Endothelial cell of umbilical vein (primary cell): ENCODE results near the gene CHRM2. TPM values are rescaled to one million over a fixed set of nuclear protein-coding genes. Genes with fewer than 3 reads are reported as not detected.

Source experiments
- BruUV-seq: library from RNA; stranded (reverse); fragments of 400-500 nt; replicated peaks from 2 replicates; lab custom pipeline; 2021; lab: Mats Ljungman, UMichigan
- CTCF ChIA-PET: fragments of 300-600, 350-600 bp; sonication (Branson Sonifier 250); formaldehyde crosslinking; loops from one replicate; lab custom pipeline; 2021; ENCODE audit warnings: antibody characterized with exemption, inconsistent platforms; lab: Charles Lee
- POLR2A ChIA-PET: fragments of 300-600, 350-600 bp; sonication (Branson Sonifier 250); formaldehyde crosslinking; loops from one replicate; lab custom pipeline; 2021; ENCODE audit warnings: antibody characterized with exemption, inconsistent platforms; lab: Charles Lee
- DNase-seq: peaks from one replicate; pipeline ENCODE4 v3.0.0-alpha.2; 2011; ENCODE audit warnings: low read depth, low spot score
- FAIRE-seq: peaks from 2 replicates; lab custom pipeline; 2011; peaks lifted over from hg19 to GRCh38; lab: Jason Lieb, UNC
- H2AFZ ChIP-seq: 2 replicates; pipeline ENCODE4 v1.6.0; 2012; ENCODE audit warnings: low read depth, low read length, control low read depth, inconsistent platforms
- H3K27ac ChIP-seq: 2 replicates; pipeline ENCODE4 v1.5.1; 2011; ENCODE audit warnings: low read depth, mild to moderate bottlenecking, control low read depth, low read length, moderate library complexity; ENCODE audit not compliant: insufficient read depth
- H3K27me3 ChIP-seq, 2 experiments: 2 replicates each; pipeline versions ENCODE4 v1.6.0 to v1.6.1; 2011; ENCODE audit warnings: low read length in 2 of 2, mixed read lengths in 1 of 2; ENCODE audit not compliant: control insufficient read depth in 2 of 2, insufficient read depth in 2 of 2
- H3K36me3 ChIP-seq, 2 experiments: 2 replicates in 1 of 2; 3 replicates in 1 of 2; pipeline ENCODE4 v1.5.1; 2011; ENCODE audit warnings: low read length in 2 of 2, mild to moderate bottlenecking in 1 of 2, moderate library complexity in 1 of 2; ENCODE audit not compliant: control insufficient read depth in 2 of 2, insufficient read depth in 2 of 2; ENCODE audit errors: extremely low read depth in 1 of 2
- H3K4me1 ChIP-seq: 3 replicates; pipeline ENCODE4 v1.5.1; 2011; ENCODE audit warnings: mild to moderate bottlenecking, low read length; ENCODE audit not compliant: control insufficient read depth, insufficient read depth; ENCODE audit errors: extremely low read depth
- H3K4me2 ChIP-seq: 2 replicates; pipeline ENCODE4 v1.6.1; 2011; ENCODE audit warnings: low read length, control low read depth, mixed read lengths; ENCODE audit not compliant: insufficient read depth
- H3K4me3 ChIP-seq, 3 experiments: fragments of 200-600 bp in 1 of 3; sonication (generic), shearing (Covaris generic) in 1 of 3; replicated peaks in 1 of 3; 2 replicates each; pipeline ENCODE4 v1.5.1; 2011 to 2016; ENCODE audit warnings: control low read depth in 3 of 3, low read length in 3 of 3, mild to moderate bottlenecking in 2 of 3, inconsistent platforms in 1 of 3, low read depth in 1 of 3, moderate library complexity in 1 of 3; ENCODE audit not compliant: insufficient read depth in 1 of 3
- H3K79me2 ChIP-seq: 2 replicates; pipeline ENCODE4 v1.6.0; 2012; ENCODE audit warnings: low read length, inconsistent platforms; ENCODE audit not compliant: control insufficient read depth, insufficient read depth
- H3K9ac ChIP-seq: replicated peaks from 2 replicates; pipeline ENCODE3; 2011; ENCODE audit warnings: low read length, control low read depth; ENCODE audit not compliant: insufficient read depth; ENCODE audit errors: extremely low read depth
- H3K9me1 ChIP-seq: replicated peaks from 3 replicates; pipeline ENCODE4 v1.6.0; 2011; ENCODE audit warnings: mild to moderate bottlenecking, low read length; ENCODE audit not compliant: control insufficient read depth, insufficient read depth; ENCODE audit errors: extremely low read depth
- H3K9me3 ChIP-seq: replicated peaks from 2 replicates; pipeline ENCODE4 v1.5.1; 2012; ENCODE audit warnings: low read length, inconsistent platforms; ENCODE audit not compliant: control insufficient read depth, insufficient read depth
- H4K20me1 ChIP-seq: replicated peaks from 2 replicates; pipeline ENCODE3; 2011; ENCODE audit warnings: mild to moderate bottlenecking, low read length; ENCODE audit not compliant: control insufficient read depth, insufficient read depth; ENCODE audit errors: extremely low read depth
- EZH2 ChIP-seq: IDR thresholded peaks from 2 replicates; pipeline ENCODE4 v1.6.1; 2012; ENCODE audit warnings: borderline replicate concordance, low read depth, mild to moderate bottlenecking, moderate library complexity, low read length, inconsistent platforms; ENCODE audit not compliant: severe bottlenecking
- GATA2 ChIP-seq: IDR thresholded peaks from 2 replicates; pipeline ENCODE4 v1.7.0; 2011; ENCODE audit warnings: low read depth, mild to moderate bottlenecking, moderate library complexity, mixed read lengths, low read length; ENCODE audit not compliant: insufficient read length, insufficient read depth
- JUN ChIP-seq: IDR thresholded peaks from 2 replicates; pipeline ENCODE4 v1.6.1; 2011; ENCODE audit warnings: borderline replicate concordance, low read depth; ENCODE audit not compliant: insufficient read length, insufficient read depth
- POLR2A ChIP-seq: IDR thresholded peaks from 2 replicates; pipeline ENCODE4 v1.6.1; 2012; ENCODE audit warnings: low read depth, mild to moderate bottlenecking, control low read depth, low read length
- dilution Hi-C: fragments of 300-500 bp; cut with MboI; formaldehyde crosslinking; loops from one replicate; pipeline ENCODE4 v1.15.0; 2019; ENCODE audit warnings: low sequenced_read_pairs; ENCODE audit not compliant: extremely low pct_ligation_motif_present
- intact Hi-C: fragments of 100-400 bp; cut with micrococcal nuclease; formaldehyde crosslinking; loops from one replicate; pipeline ENCODE4 v1.10.0; 2022
- polyA plus RNA-seq, 4 experiments: library from polyadenylated mRNA; depleted of rRNA in 3 of 4; stranded (reverse) in 3 of 4; unstranded in 1 of 4; fragments of >200 nt; gene quantifications; 2 replicates each; pipeline versions ENCODE4 v1.2.1 to v1.2.3, GENCODE V29; 2011 to 2012; ENCODE audit warnings: missing spikeins in 1 of 4
- total RNA-seq: library from RNA; stranded (reverse); gene quantifications from 2 replicates; pipeline ENCODE4 v1.2.3, GENCODE V29; 2021
- TF ChIP-seq, protein P1 (sequence below): IDR thresholded peaks from 2 replicates; pipeline ENCODE4 v1.6.1; 2011; ENCODE audit not compliant: insufficient read depth, insufficient read length
- TF ChIP-seq, protein P2 (sequence below), 2 donors: IDR thresholded peaks; 1 replicate in 1 of 2; 2 replicates in 1 of 2; pipeline ENCODE4 v1.5.1; 2011; ENCODE audit warnings: low read length in 2 of 2, mild to moderate bottlenecking in 2 of 2, moderate library complexity in 2 of 2, control low read depth in 1 of 2, inconsistent platforms in 1 of 2, low read depth in 1 of 2; ENCODE audit not compliant: insufficient read depth in 1 of 2; ENCODE audit errors: extremely low read depth in 1 of 2

The CHRM2 gene
- total and polyA plus RNA-seq, 2 donors (not counting 3 experiments of a cell fraction or from before 2014, with no cell fraction given) = not detected

DNA sequence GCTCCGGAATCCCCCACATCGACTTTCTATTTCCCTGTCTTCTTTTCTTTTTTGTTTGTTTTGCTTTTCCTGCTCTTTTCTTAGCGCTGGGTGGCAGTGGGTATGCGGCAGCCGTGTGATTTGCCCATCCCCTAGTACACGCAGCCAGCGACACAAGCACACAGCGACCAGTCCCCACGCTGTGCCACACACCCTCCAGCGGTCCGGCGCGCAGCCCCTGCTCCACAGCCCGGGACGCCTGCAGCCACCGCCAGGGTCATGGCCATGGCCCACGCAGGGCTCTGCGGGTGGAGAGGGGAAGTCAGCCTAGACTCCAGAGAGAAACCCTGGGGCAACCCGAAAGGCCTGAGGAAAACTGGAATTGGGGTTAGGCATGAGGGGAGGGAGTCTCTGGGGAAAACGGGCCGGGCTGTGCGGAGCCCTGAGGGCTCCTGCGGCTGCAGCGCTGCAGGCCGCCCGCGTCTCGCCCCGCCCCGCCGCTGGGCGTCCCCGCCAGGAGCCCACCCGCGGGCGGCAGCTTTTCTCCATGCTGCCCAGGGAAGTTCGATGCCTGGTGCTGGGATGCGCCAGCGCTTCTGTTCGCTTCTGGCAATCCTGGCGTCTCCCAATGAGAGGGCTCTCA, 2.5 kb downstream of the CHRM2 start:
- H3K9ac ChIP-seq = no peak overlapping the region
- no peaks in the 10 kb centered on the region for H4K20me1 ChIP-seq
- peaks cover 8% of the 10 kb centered on the region for H3K4me1 ChIP-seq
- H3K4me3 ChIP-seq = peak overlapping the region; percentile 21 to 45 (median 30)
- FAIRE-seq = no peak
- H3K79me2 ChIP-seq = no peaks in the 10 kb centered on the region
- no TSS peak for BruUV-seq
- dilution Hi-C loops = no loop called here
- H3K36me3 ChIP-seq = no peaks in the 10 kb centered on the region
- CTCF ChIA-PET = interaction anchor here (0.9 to 2.6 kb wide), 6 partner anchors 9 to 54 kb away, joined by 4 to 8 read pairs (median 5); no protein-coding TSS in a partner anchor
- peak; percentile 74 for TF ChIP-seq EZH2
- no peak for TF ChIP-seq GATA2
- no peak for TF ChIP-seq POLR2A
- TF ChIP-seq, protein P1, sequence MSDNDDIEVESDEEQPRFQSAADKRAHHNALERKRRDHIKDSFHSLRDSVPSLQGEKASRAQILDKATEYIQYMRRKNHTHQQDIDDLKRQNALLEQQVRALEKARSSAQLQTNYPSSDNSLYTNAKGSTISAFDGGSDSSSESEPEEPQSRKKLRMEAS = no peak
- no peak for TF ChIP-seq JUN
- no peak for DNase-seq
- no peak overlapping the region for H3K27ac ChIP-seq
- H2AFZ ChIP-seq = peak overlapping the region; percentile 59
- peaks cover 55 to 68% of the 10 kb centered on the region in 2 experiments for H3K27me3 ChIP-seq
- intact Hi-C loops = loop anchor here (2.0 to 10.0 kb wide), 5 partner anchors 14 to 721 kb away; no protein-coding TSS in a partner anchor
- peak overlapping the region; percentile 74 for H3K4me2 ChIP-seq
- no peaks in the 10 kb centered on the region for H3K9me3 ChIP-seq
- POLR2A ChIA-PET = no interaction called here
- H3K9me1 ChIP-seq = no peaks in the 10 kb centered on the region

DNA sequence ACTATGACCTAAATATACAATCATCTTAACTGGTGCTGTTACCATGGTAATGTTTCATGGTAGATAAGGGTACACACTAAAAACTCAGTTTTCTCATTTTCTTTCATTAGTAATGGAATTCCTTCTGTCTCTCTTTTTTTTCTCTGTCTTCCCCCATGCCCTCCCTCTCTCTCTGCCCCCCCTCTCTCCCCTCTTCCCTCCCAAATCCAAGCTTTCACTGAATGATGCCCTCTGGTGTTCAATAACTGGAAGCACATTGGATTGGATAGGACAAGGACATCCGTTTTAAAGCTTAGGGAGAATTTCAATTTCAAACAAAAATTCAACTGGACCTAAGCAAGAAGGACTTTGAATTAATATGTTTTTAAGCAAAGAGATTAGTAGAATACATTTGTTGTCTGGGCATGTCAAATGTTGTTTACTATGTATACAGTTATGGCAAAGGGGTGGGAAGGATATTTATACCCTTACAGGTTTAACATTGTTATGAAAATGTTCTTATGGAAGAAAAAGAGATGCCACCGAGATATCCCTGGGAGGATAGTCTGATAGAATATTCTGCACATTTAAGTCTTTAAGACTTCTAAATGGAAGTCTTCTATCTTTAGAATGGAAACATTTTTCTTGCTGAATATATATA, 6.1 kb downstream of the CHRM2 start:
- H3K4me1 ChIP-seq = peaks cover 6% of the 10 kb centered on the region
- no peaks in the 10 kb centered on the region for H3K9me3 ChIP-seq
- POLR2A ChIA-PET = no interaction called here
- no peak overlapping the region for H3K9ac ChIP-seq
- no peaks in the 10 kb centered on the region for H4K20me1 ChIP-seq
- no peak overlapping the region for H3K4me2 ChIP-seq
- H3K4me3 ChIP-seq = no peak overlapping the region
- no TSS peak for BruUV-seq
- peak; percentile 63 for FAIRE-seq
- dilution Hi-C loops = no loop called here
- no peaks in the 10 kb centered on the region for H3K9me1 ChIP-seq
- no peak overlapping the region for H2AFZ ChIP-seq
- intact Hi-C loops = loop anchor here (5.0 to 10.0 kb wide), 4 partner anchors 83 to 718 kb away; no protein-coding TSS in a partner anchor
- no peaks in the 10 kb centered on the region for H3K36me3 ChIP-seq
- DNase-seq = peak; percentile 28
- TF ChIP-seq, protein P2, sequence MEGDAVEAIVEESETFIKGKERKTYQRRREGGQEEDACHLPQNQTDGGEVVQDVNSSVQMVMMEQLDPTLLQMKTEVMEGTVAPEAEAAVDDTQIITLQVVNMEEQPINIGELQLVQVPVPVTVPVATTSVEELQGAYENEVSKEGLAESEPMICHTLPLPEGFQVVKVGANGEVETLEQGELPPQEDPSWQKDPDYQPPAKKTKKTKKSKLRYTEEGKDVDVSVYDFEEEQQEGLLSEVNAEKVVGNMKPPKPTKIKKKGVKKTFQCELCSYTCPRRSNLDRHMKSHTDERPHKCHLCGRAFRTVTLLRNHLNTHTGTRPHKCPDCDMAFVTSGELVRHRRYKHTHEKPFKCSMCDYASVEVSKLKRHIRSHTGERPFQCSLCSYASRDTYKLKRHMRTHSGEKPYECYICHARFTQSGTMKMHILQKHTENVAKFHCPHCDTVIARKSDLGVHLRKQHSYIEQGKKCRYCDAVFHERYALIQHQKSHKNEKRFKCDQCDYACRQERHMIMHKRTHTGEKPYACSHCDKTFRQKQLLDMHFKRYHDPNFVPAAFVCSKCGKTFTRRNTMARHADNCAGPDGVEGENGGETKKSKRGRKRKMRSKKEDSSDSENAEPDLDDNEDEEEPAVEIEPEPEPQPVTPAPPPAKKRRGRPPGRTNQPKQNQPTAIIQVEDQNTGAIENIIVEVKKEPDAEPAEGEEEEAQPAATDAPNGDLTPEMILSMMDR (IDR thresholded peaks at IDR 0.05; ENCODE audit: extremely low read depth in 1 of 2, insufficient read depth in 1 of 2, low read depth in 1 of 2, low read length in 2 of 2) = peak; percentile 28 to 53
- TF ChIP-seq, protein P1 = no peak
- CTCF ChIA-PET = interaction anchor here (0.6 to 2.8 kb wide), 43 partner anchors 8 to 1965 kb away, joined by 3 to 21 read pairs (median 4); no protein-coding TSS in a partner anchor
- no peaks in the 10 kb centered on the region for H3K79me2 ChIP-seq
- peaks cover 38 to 55% of the 10 kb centered on the region in 2 experiments for H3K27me3 ChIP-seq
- no peak overlapping the region for H3K27ac ChIP-seq
